H1 (cell line): ENCODE data around the gene SLC47A2. TPM values are rescaled to one million over a fixed set of nuclear protein-coding genes. Genes with fewer than 3 reads are reported as not detected.

Source experiments
- CTCF ChIA-PET: fragments of 300-600 bp; sonication (Branson Sonifier 250); formaldehyde crosslinking; loops from one replicate; lab custom pipeline; 2021; ENCODE audit not compliant: partially characterized antibody; lab: Charles Lee
- POLR2A ChIA-PET: fragments of 300-600 bp; sonication (Branson Sonifier 250); formaldehyde crosslinking; loops from one replicate; lab custom pipeline; 2021; ENCODE audit warnings: inconsistent platforms; ENCODE audit not compliant: partially characterized antibody; lab: Charles Lee
- DNase-seq, 2 experiments: peaks; one replicate each; pipeline versions ENCODE4 v3.0.0 to v3.0.0-alpha.2; 2010 to 2022; ENCODE audit warnings: low spot score in 2 of 2, low read depth in 1 of 2, mixed read lengths in 1 of 2
- FAIRE-seq: peaks from 2 replicates; lab custom pipeline; 2011; peaks lifted over from hg19 to GRCh38; lab: Jason Lieb, UNC
- H2AFZ ChIP-seq: 2 replicates; pipeline ENCODE4 v1.8.1; 2012; ENCODE audit warnings: low read length, inconsistent platforms
- H2AK5ac ChIP-seq: 2 replicates; pipeline ENCODE4 v1.6.1; 2013; ENCODE audit warnings: low read depth, low read length
- H2BK120ac ChIP-seq: replicated peaks from 2 replicates; pipeline ENCODE3; 2013; ENCODE audit warnings: low read depth, low read length, inconsistent platforms
- H2BK12ac ChIP-seq: 2 replicates; pipeline ENCODE4 v1.6.1; 2013; ENCODE audit warnings: low read depth, low read length
- H2BK15ac ChIP-seq: 2 replicates; pipeline ENCODE4 v1.6.1; 2013; ENCODE audit warnings: low read length
- H2BK20ac ChIP-seq: 2 replicates; pipeline ENCODE4 v1.6.1; 2013; ENCODE audit warnings: low read length
- H2BK5ac ChIP-seq: 2 replicates; pipeline ENCODE4 v1.6.1; 2013; ENCODE audit warnings: low read depth, low read length
- H3K14ac ChIP-seq: 2 replicates; pipeline ENCODE4 v1.6.1; 2013; ENCODE audit warnings: inconsistent platforms; ENCODE audit not compliant: insufficient read length
- H3K18ac ChIP-seq: 2 replicates; pipeline ENCODE4 v1.6.1; 2013; ENCODE audit warnings: low read length; ENCODE audit errors: extremely low read depth
- H3K23ac ChIP-seq: 2 replicates; pipeline ENCODE4 v1.6.1; 2013; ENCODE audit warnings: inconsistent platforms; ENCODE audit not compliant: insufficient read length
- H3K23me2 ChIP-seq: 2 replicates; pipeline ENCODE4 v1.6.1; 2013; ENCODE audit warnings: low read depth, low read length
- H3K27ac ChIP-seq: 2 replicates; pipeline ENCODE4 v1.6.1; 2011; ENCODE audit warnings: low read depth, low read length, inconsistent platforms
- H3K27me3 ChIP-seq, 4 experiments: replicated peaks in 1 of 4; 1 replicate in 1 of 4; 2 replicates in 3 of 4; pipeline versions ENCODE4 v1.6.1 to v1.8.1; 2011 to 2013; ENCODE audit warnings: low read length in 3 of 4, mild to moderate bottlenecking in 3 of 4, inconsistent platforms in 2 of 4, mixed read lengths in 2 of 4, moderate library complexity in 1 of 4; ENCODE audit not compliant: control insufficient read depth in 3 of 4, insufficient read depth in 3 of 4; ENCODE audit errors: extremely low read depth in 1 of 4
- H3K36me3 ChIP-seq, 4 experiments: 2 replicates each; pipeline versions ENCODE4 v1.6.1 to v1.8.1; 2011 to 2013; ENCODE audit warnings: mild to moderate bottlenecking in 4 of 4, low read length in 3 of 4, moderate library complexity in 2 of 4, control low read depth in 1 of 4, inconsistent platforms in 1 of 4; ENCODE audit not compliant: insufficient read depth in 4 of 4, control insufficient read depth in 2 of 4
- H3K4ac ChIP-seq: replicated peaks from 2 replicates; pipeline ENCODE3; 2013; ENCODE audit warnings: low read length, low read depth, mixed read lengths, inconsistent platforms; ENCODE audit not compliant: insufficient read length
- H3K4me1 ChIP-seq, 4 experiments: replicated peaks in 1 of 4; 1 replicate in 1 of 4; 2 replicates in 3 of 4; pipeline versions ENCODE4 v1.6.1 to v1.8.1; 2011 to 2013; ENCODE audit warnings: low read length in 3 of 4, inconsistent platforms in 2 of 4, mixed read lengths in 1 of 4; ENCODE audit not compliant: insufficient read depth in 4 of 4, control insufficient read depth in 3 of 4
- H3K4me2 ChIP-seq, 2 experiments: 2 replicates each; pipeline versions ENCODE4 v1.6.1 to v1.8.1; 2011 to 2013; ENCODE audit warnings: low read depth in 2 of 2, low read length in 2 of 2, control low read depth in 1 of 2, inconsistent platforms in 1 of 2, mild to moderate bottlenecking in 1 of 2; ENCODE audit not compliant: insufficient read depth in 1 of 2
- H3K4me3 ChIP-seq, 4 experiments: fragments of 200-600, 300-600 bp in 1 of 4; sonication (generic), shearing (Covaris generic), sonication (Bioruptor Twin) in 1 of 4; 2 replicates each; pipeline versions ENCODE4 v1.5.1 to v1.8.1; 2011 to 2016; ENCODE audit warnings: low read length in 4 of 4, low read depth in 3 of 4, control low read depth in 2 of 4, inconsistent platforms in 2 of 4, mild to moderate bottlenecking in 2 of 4, mixed read lengths in 1 of 4, moderate library complexity in 1 of 4; ENCODE audit not compliant: insufficient read depth in 2 of 4; ENCODE audit errors: extremely low read depth in 1 of 4
- H3K56ac ChIP-seq: replicated peaks from 2 replicates; pipeline ENCODE3; 2013; ENCODE audit warnings: low read depth, mild to moderate bottlenecking, mixed read lengths, low read length, inconsistent platforms; ENCODE audit not compliant: insufficient read length
- H3K79me1 ChIP-seq: 2 replicates; pipeline ENCODE4 v1.6.1; 2013; ENCODE audit warnings: low read depth, low read length, control low read depth
- H3K79me2 ChIP-seq, 2 experiments: 2 replicates each; pipeline versions ENCODE4 v1.6.1 to v1.8.1; 2012 to 2013; ENCODE audit warnings: low read length in 2 of 2, mild to moderate bottlenecking in 2 of 2, inconsistent platforms in 1 of 2; ENCODE audit not compliant: insufficient read depth in 2 of 2, control insufficient read depth in 1 of 2
- H3K9ac ChIP-seq, 4 experiments: replicated peaks in 1 of 4; 1 replicate in 1 of 4; 2 replicates in 3 of 4; pipeline versions ENCODE4 v1.6.1 to v1.8.1; 2011 to 2013; ENCODE audit warnings: low read depth in 3 of 4, low read length in 3 of 4, control low read depth in 2 of 4, mild to moderate bottlenecking in 2 of 4, moderate library complexity in 2 of 4, inconsistent platforms in 1 of 4; ENCODE audit errors: extremely low read depth in 1 of 4
- H3K9me3 ChIP-seq, 2 experiments: 2 replicates each; pipeline versions ENCODE4 v1.6.1 to v1.8.1; 2012 to 2013; ENCODE audit warnings: mild to moderate bottlenecking in 2 of 2, moderate library complexity in 2 of 2, control low read depth in 1 of 2, inconsistent platforms in 1 of 2, low read depth in 1 of 2, low read length in 1 of 2, mixed read lengths in 1 of 2; ENCODE audit not compliant: insufficient read depth in 2 of 2
- H4K20me1 ChIP-seq, 2 experiments: replicated peaks in 1 of 2; 2 replicates each; pipeline versions ENCODE3 to v1.8.1; 2011 to 2013; ENCODE audit warnings: inconsistent platforms in 2 of 2, low read length in 2 of 2, mild to moderate bottlenecking in 1 of 2; ENCODE audit not compliant: insufficient read depth in 2 of 2, control insufficient read depth in 1 of 2
- H4K5ac ChIP-seq: 2 replicates; pipeline ENCODE4 v1.6.1; 2013; ENCODE audit warnings: low read length, low read depth, mixed read lengths, inconsistent platforms; ENCODE audit not compliant: insufficient read length
- H4K8ac ChIP-seq: 2 replicates; pipeline ENCODE4 v1.8.0; 2013; ENCODE audit warnings: mild to moderate bottlenecking, moderate library complexity, low read length, inconsistent platforms; ENCODE audit not compliant: insufficient read depth; ENCODE audit errors: extremely low read depth
- H4K91ac ChIP-seq: replicated peaks from 2 replicates; pipeline ENCODE3; 2013; ENCODE audit warnings: low read length, mixed read lengths, inconsistent platforms; ENCODE audit not compliant: insufficient read length
- CHD1 ChIP-seq: IDR thresholded peaks from 2 replicates; pipeline ENCODE4 v1.6.1; 2012; ENCODE audit warnings: low read depth, low read length, improper control_type of control experiment
- HDAC2 ChIP-seq, 2 experiments: fragments of 300-600 bp in 1 of 2; sonication (generic) in 1 of 2; IDR thresholded peaks; 2 replicates each; pipeline ENCODE4 v1.6.1; 2011 to 2012; ENCODE audit warnings: low read depth in 2 of 2, low read length in 2 of 2, mild to moderate bottlenecking in 2 of 2, moderate library complexity in 2 of 2, borderline replicate concordance in 1 of 2, inconsistent platforms in 1 of 2
- HDAC6 ChIP-seq: IDR thresholded peaks from one replicate; pipeline ENCODE4 v1.7.1; 2012; ENCODE audit warnings: low read depth, mild to moderate bottlenecking, inconsistent platforms, low read length, moderate library complexity
- JUN ChIP-seq: IDR thresholded peaks from 2 replicates; pipeline ENCODE4 v1.6.1; 2011; ENCODE audit warnings: low read depth, mild to moderate bottlenecking, improper control_type of control experiment, low read length
- NANOG ChIP-seq: IDR thresholded peaks from 2 replicates; pipeline ENCODE4 v1.6.1; 2011; ENCODE audit warnings: low read length, low read depth, mild to moderate bottlenecking, inconsistent platforms; ENCODE audit not compliant: insufficient read depth, poor library complexity, severe bottlenecking
- POLR2A ChIP-seq, 2 experiments: IDR thresholded peaks; 1 replicate in 1 of 2; 2 replicates in 1 of 2; pipeline ENCODE4 v1.6.1; 2011; ENCODE audit warnings: low read depth in 2 of 2, low read length in 2 of 2, mild to moderate bottlenecking in 2 of 2; ENCODE audit errors: control extremely low read depth in 1 of 2
- RAD21 ChIP-seq, 2 experiments: IDR thresholded peaks in 1 of 2; conservative IDR thresholded peaks in 1 of 2; 2 replicates each; pipeline ENCODE4 v1.6.1; 2011; ENCODE audit warnings: low read depth in 2 of 2, low read length in 2 of 2, improper control_type of control experiment in 1 of 2, inconsistent platforms in 1 of 2, mild to moderate bottlenecking in 1 of 2, moderate library complexity in 1 of 2
- RFX5 ChIP-seq: IDR thresholded peaks from 2 replicates; pipeline ENCODE4 v1.6.1; 2011; ENCODE audit warnings: low read depth, low read length, improper control_type of control experiment, borderline replicate concordance
- RXRA ChIP-seq: IDR thresholded peaks from 2 replicates; pipeline ENCODE4 v1.6.1; 2011; ENCODE audit warnings: low read depth, mild to moderate bottlenecking, low read length, moderate library complexity; ENCODE audit not compliant: insufficient read depth
- TAF7 ChIP-seq: optimal IDR thresholded peaks from 2 replicates; pipeline ENCODE3; 2011; ENCODE audit warnings: low read depth, mild to moderate bottlenecking, inconsistent platforms, low read length, moderate library complexity, borderline replicate concordance
- whole genome bisulfite sequencing, 2 experiments: shearing (Covaris generic) in 1 of 2; methylation state at CpG; one replicate each; pipeline versions ENCODE4 v1.1.6 to v1.1.7; 2013 to 2015; ENCODE audit warnings: low lambda C conversion rate in 2 of 2, mixed read lengths in 2 of 2, inconsistent platforms in 1 of 2, low coverage in 1 of 2, missing lambda C conversion rate in 1 of 2; ENCODE audit not compliant: insufficient replicate concordance in 2 of 2, insufficient coverage in 1 of 2, insufficient read length in 1 of 2; ENCODE audit errors: extremely low coverage in 1 of 2, missing lambda C conversion rate in 1 of 2; 5-methylcytosine and 5-hydroxymethylcytosine counted together
- polyA plus RNA-seq, 7 experiments: library from polyadenylated mRNA; depleted of rRNA in 3 of 7; stranded (reverse) in 5 of 7; unstranded in 2 of 7; fragments of >200 nt in 5 of 7; fragments of 200-250 nt in 2 of 7; gene quantifications; 1 replicate in 5 of 7; 2 replicates in 1 of 7; 4 replicates in 1 of 7; pipeline versions ENCODE4 v1.2.1 to v1.2.3, GENCODE V29; 2011 to 2013; ENCODE audit warnings: missing spikeins in 2 of 7, mixed read lengths in 2 of 7
- total RNA-seq: library from RNA; stranded (reverse); fragmentation: NEBNext Ultra II Directional; extraction: Animal tissue kit (Norgen Biotek cat#: 25700); gene quantifications from 2 replicates; pipeline ENCODE4 v1.2.1, GENCODE V29; 2021

The SLC47A2 gene
- total and polyA plus RNA-seq, 2 of the 8 experiments (the other 6 are each of a cell fraction or from before 2014, with no cell fraction given), result not detected

DNA sequence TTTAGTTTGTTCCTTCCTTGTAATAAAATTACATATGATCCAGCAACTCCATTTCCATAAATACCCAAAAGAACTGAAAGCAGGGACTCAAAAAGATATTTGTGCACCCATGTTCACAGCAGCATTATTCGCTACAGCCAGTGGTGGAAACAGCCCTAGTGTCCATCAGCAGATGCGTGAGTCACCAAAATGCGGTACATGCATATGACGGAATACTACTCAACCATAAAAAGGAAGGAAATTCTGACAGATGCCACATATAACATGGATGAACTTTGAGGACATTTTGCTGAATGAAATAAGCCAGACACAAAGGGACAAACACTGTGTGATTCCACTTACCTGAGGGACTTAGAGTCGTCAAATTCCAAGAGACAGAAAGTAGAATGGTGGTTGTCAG is 9.1 kb upstream of the SLC47A2 start:
- FAIRE-seq, result no peak
- Histone ChIP-seq H3K23ac (no peak overlapping the region), H3K79me1 (no peaks in the 10 kb centered on the region), H3K4me1 (no peaks in the 10 kb centered on the region; a peak in 1 of 7 replicates), H3K18ac (no peak overlapping the region), H3K4ac (no peak overlapping the region), H2BK12ac (no peak overlapping the region), H2BK20ac (no peak overlapping the region), H2AFZ (no peak overlapping the region), H3K27ac (no peak overlapping the region), H2BK120ac (no peak overlapping the region), H3K27me3 (no peaks in the 10 kb centered on the region), H3K9me3 (no peaks in the 10 kb centered on the region), H2AK5ac (no peak overlapping the region), H3K79me2 (no peaks in the 10 kb centered on the region), H3K14ac (no peak overlapping the region), H3K56ac (no peak overlapping the region), H4K8ac (no peak overlapping the region), H4K5ac (no peak overlapping the region), H2BK15ac (no peak overlapping the region), H3K9ac (no peak overlapping the region), H4K20me1 (no peaks in the 10 kb centered on the region), H3K4me2 (no peak overlapping the region), H3K23me2 (no peaks in the 10 kb centered on the region), H2BK5ac (no peak overlapping the region), H4K91ac (no peak overlapping the region), H3K4me3 (no peak overlapping the region), H3K36me3 (no peaks in the 10 kb centered on the region)
- DNase-seq, result no peak
- TF ChIP-seq POLR2A (IDR thresholded peaks at IDR 0.05; ENCODE audit: control extremely low read depth in 1 of 2, low read depth in 2 of 2, low read length in 2 of 2) (no peak), HDAC2 (IDR thresholded peaks at IDR 0.05; ENCODE audit: borderline replicate concordance in 1 of 2, low read depth in 2 of 2, low read length in 2 of 2) (no peak), JUN (no peak), CHD1 (no peak), NANOG (no peak), TAF7 (no peak), RAD21 (IDR thresholded peaks at IDR 0.05 in 1 of 2, conservative IDR thresholded peaks at IDR 0.05 in 1 of 2; ENCODE audit: low read depth in 2 of 2, low read length in 2 of 2) (no peak), RXRA (no peak), HDAC6 (no peak), RFX5 (no peak)
- 93% methylated on average over 5 of the region's 5 CpGs; no CpG with 5 or more reads in 1 of the 2 experiments for WGBS, 2 experiments
- POLR2A ChIA-PET, result no interaction called here
- CTCF ChIA-PET, result no interaction called here
